Measurements from ENCODE around the gene STK38. TPM values are rescaled to one million over a fixed set of nuclear protein-coding genes. Genes with fewer than 3 reads are reported as not detected.

The STK38 gene
- total RNA-seq, 1 donor from 2014 or later: 41.4 TPM

DNA sequence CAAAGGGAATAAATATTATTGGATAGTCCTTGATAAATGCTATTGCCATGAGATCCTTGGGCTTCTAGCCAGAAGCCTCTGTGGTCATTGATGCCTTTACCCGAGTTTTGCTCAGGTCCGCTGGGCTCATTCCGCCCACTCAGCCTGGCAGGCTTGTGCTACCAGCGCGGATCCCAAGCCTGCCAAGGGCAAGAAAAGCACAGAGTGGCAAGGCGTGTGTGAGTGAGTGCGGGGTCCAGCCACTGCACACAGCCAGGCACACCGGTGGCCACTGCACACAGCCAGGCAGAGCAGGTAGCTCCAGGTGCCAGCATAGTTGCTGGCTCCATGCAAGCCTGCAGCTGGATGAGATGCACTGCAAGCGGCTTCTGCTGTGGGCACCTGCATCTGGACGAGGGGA, 38.7 kb downstream of the STK38 start:
- Mint-ChIP-seq H3K27ac (ENCODE audit: unreplicated experiment) (no peak overlapping the region), H3K36me3 (ENCODE audit: low read depth, unreplicated experiment) (peaks cover 50% of the 10 kb centered on the region)

DNA sequence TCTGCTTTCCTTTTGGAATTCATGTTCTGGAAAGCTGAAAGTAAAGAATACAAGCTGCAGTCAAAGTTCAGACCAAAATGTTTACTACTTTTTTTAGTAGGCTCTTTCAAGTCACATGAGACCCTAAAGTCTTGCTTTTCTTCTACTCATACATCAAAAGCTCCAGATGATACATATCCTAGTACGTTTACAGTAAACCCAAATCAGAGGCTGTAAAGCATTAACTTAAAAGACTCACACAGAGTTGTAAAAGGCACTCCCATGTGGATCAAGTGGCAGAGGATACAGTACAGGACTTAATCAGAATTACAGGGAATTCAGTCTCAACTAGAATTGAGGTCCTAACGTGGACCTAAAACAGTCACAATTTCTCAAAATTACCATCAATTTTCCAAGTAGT, 40.7 kb downstream of the STK38 start:
- H3K36me3 Mint-ChIP-seq (ENCODE audit: low read depth, unreplicated experiment): peaks cover 47% of the 10 kb centered on the region
- TF ChIP-seq, protein P1, sequence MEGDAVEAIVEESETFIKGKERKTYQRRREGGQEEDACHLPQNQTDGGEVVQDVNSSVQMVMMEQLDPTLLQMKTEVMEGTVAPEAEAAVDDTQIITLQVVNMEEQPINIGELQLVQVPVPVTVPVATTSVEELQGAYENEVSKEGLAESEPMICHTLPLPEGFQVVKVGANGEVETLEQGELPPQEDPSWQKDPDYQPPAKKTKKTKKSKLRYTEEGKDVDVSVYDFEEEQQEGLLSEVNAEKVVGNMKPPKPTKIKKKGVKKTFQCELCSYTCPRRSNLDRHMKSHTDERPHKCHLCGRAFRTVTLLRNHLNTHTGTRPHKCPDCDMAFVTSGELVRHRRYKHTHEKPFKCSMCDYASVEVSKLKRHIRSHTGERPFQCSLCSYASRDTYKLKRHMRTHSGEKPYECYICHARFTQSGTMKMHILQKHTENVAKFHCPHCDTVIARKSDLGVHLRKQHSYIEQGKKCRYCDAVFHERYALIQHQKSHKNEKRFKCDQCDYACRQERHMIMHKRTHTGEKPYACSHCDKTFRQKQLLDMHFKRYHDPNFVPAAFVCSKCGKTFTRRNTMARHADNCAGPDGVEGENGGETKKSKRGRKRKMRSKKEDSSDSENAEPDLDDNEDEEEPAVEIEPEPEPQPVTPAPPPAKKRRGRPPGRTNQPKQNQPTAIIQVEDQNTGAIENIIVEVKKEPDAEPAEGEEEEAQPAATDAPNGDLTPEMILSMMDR (IDR thresholded peaks at IDR 0.05; ENCODE audit: unreplicated experiment): no peak
- no peak for DNase-seq (ENCODE audit: low spot score)
- H3K9me3 Mint-ChIP-seq (ENCODE audit: unreplicated experiment): no peaks in the 10 kb centered on the region
- peaks cover 9% of the 10 kb centered on the region for H3K4me1 Mint-ChIP-seq (ENCODE audit: unreplicated experiment)
- H3K4me3 Mint-ChIP-seq (ENCODE audit: unreplicated experiment): no peak overlapping the region
- H3K27me3 Mint-ChIP-seq (ENCODE audit: unreplicated experiment): no peaks in the 10 kb centered on the region
- no peak overlapping the region for H3K27ac Mint-ChIP-seq (ENCODE audit: unreplicated experiment)

More for the DNA sequence above, 38.7 kb downstream of the STK38 start:
- H3K4me1 Mint-ChIP-seq (ENCODE audit: unreplicated experiment): peaks cover 9% of the 10 kb centered on the region
- DNase-seq (ENCODE audit: low spot score): no peak
- H3K9me3 Mint-ChIP-seq (ENCODE audit: unreplicated experiment): no peaks in the 10 kb centered on the region
- TF ChIP-seq, protein P1 (IDR thresholded peaks at IDR 0.05; ENCODE audit: unreplicated experiment): no peak
- no peak overlapping the region for H3K4me3 Mint-ChIP-seq (ENCODE audit: unreplicated experiment)
- H3K27me3 Mint-ChIP-seq (ENCODE audit: unreplicated experiment): no peaks in the 10 kb centered on the region

DNA sequence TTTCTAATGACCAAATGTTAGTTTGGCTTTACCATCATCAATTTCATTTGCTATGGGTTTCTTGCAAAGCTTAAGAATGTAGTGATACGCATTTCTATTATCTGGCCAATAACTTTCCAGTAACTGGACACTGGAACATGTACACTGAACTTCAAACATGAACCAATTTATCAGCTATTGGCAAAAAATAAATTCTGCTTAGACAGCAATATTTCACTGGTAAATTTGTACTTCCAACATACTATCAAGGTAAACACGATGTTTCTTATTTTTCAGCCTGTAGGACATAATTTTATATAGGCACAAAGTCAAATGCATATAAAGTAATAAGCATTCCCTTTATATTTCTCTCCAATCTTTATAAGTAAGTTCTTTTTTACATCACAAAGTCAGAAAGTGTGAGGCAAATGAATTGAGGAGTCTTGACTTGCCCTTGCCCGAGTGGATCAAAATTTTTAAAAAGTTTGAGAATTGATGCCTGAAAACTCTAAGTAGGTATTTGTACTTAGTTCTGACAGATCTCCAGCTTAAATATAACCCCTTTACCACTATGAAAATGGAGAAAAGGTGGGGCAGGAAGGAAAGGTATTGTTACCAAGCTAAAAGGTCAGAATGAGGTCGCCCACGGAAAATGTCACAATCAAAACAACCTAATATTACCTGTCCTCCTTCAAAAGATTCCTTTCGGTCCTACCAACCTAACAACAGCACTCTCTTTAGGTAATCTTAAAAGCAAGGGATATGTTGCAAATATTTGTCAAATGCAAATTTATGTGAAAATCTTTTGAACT, 41.3 kb downstream of the STK38 start:
- H3K27ac Mint-ChIP-seq (ENCODE audit: unreplicated experiment): no peak overlapping the region
- peaks cover 44% of the 10 kb centered on the region for H3K36me3 Mint-ChIP-seq (ENCODE audit: low read depth, unreplicated experiment)
- no peaks in the 10 kb centered on the region for H3K27me3 Mint-ChIP-seq (ENCODE audit: unreplicated experiment)
- no peak overlapping the region for H3K4me3 Mint-ChIP-seq (ENCODE audit: unreplicated experiment)
- H3K4me1 Mint-ChIP-seq (ENCODE audit: unreplicated experiment): peaks cover 9% of the 10 kb centered on the region
- H3K9me3 Mint-ChIP-seq (ENCODE audit: unreplicated experiment): no peaks in the 10 kb centered on the region
- no peak for DNase-seq (ENCODE audit: low spot score)
- TF ChIP-seq, protein P1 (IDR thresholded peaks at IDR 0.05; ENCODE audit: unreplicated experiment): no peak

DNA sequence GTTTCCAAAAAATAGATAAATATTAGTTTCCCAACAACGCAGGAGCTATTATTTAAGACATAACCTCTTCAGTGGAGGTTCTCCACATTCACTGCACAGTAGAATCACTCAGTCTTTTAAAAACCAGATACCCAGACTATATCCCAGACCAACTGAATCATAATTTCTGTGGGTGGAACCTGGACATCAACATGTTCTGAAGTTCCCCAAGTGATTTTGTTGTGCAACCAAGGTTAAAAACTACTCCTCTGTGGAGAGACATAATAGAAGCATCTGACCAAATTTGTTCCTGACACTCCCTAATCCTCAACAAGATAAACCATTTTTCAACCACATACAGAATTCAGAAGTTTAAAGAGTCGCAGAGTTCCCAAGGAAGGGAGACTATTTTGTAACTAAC, 42.3 kb downstream of the STK38 start:
- no peaks in the 10 kb centered on the region for H3K9me3 Mint-ChIP-seq (ENCODE audit: unreplicated experiment)
- H3K27me3 Mint-ChIP-seq (ENCODE audit: unreplicated experiment): no peaks in the 10 kb centered on the region
- H3K27ac Mint-ChIP-seq (ENCODE audit: unreplicated experiment): no peak overlapping the region
- peaks cover 35% of the 10 kb centered on the region for H3K36me3 Mint-ChIP-seq (ENCODE audit: low read depth, unreplicated experiment)
- H3K4me1 Mint-ChIP-seq (ENCODE audit: unreplicated experiment): peaks cover 9% of the 10 kb centered on the region
- no peak for DNase-seq (ENCODE audit: low spot score)
- H3K4me3 Mint-ChIP-seq (ENCODE audit: unreplicated experiment): no peak overlapping the region
- TF ChIP-seq, protein P1 (IDR thresholded peaks at IDR 0.05; ENCODE audit: unreplicated experiment): no peak

DNA sequence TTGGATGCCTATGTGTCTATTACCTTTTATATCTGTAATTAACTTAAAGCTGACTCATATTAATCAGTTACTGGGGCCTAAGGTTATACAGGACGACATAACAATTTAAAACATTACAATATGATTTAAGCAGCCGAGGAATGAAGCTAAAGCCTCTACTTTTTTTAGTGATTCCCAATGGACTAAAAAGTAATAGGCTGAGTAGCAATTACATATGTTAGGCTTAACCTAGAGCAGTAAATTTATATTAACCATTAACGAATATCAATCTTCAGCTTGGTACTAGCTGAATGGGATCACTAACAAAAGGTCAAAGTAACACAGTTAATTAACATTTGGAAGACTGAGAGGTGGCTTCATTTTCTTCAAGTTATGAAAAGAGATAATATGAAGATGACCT, 43.1 kb downstream of the STK38 start:
- TF ChIP-seq, protein P1 (IDR thresholded peaks at IDR 0.05; ENCODE audit: unreplicated experiment): no peak
- Mint-ChIP-seq H3K9me3 (ENCODE audit: unreplicated experiment) (no peaks in the 10 kb centered on the region), H3K4me3 (ENCODE audit: unreplicated experiment) (no peak overlapping the region), H3K36me3 (ENCODE audit: low read depth, unreplicated experiment) (peaks cover 28% of the 10 kb centered on the region), H3K27ac (ENCODE audit: unreplicated experiment) (no peak overlapping the region), H3K27me3 (ENCODE audit: unreplicated experiment) (no peaks in the 10 kb centered on the region), H3K4me1 (ENCODE audit: unreplicated experiment) (peaks cover 9% of the 10 kb centered on the region)
- no peak for DNase-seq (ENCODE audit: low spot score)

Measured in endothelial cell (in vitro differentiated cells).